Fibroblast of skin of scalp (primary cell): ENCODE measurements around the gene C7orf33.

Experiments used
- DNase-seq: peaks from one replicate; pipeline ENCODE4 v3.0.0-alpha.2; 2013

C7orf33 gene

GRCh38 chr7:148630078-148630477 lies 39.5 kb downstream of the C7orf33 start:
- DNase-seq: no peak

DNA sequence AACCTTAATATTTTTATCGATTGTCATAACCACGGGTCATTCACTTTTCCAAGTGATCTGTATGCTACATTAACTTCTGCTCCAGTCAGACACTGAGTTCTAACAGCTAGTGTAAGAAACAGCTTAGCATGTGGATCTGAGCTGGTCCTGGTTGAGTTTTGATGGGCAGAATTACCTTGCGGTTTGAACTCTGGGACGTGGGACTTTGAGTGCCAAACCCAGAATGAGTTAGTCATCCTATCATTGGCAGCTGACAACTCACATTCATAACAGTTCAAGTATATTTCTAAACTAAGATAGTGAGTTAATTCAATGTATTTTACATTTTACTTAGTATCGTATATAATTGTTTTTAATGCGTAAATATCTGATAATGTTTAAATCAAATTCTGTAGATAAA lies 43.2 kb downstream of the C7orf33 start:
- no peak for DNase-seq

DNA sequence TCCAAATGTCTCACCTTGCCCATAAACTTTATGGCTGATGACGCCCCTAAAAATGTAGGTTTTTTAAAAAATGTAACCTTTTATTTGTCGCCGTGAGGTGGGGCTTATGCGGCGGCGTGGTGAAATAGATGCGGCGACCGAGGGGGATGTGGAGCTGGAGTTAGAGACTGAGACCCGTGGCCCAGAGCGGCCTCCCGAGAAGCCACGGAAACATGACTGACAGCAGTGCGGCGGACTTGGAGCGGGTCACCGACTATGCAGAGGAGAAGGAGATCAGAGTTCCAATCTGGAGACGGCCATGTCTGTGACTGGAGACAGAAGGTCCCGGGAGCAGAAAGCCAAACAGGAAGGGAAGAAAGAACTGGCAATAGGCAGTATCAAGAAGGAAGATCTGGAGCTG lies 46.5 kb downstream of the C7orf33 start:
- DNase-seq: no peak

- DNase-seq: no peak
These were observed 55.3 kb downstream of the C7orf33 start for GRCh38 chr7:148645898-148646297.

- peak; percentile 56 for DNase-seq
These were observed 59.8 kb downstream of the C7orf33 start for GRCh38 chr7:148650232-148650858.

DNA sequence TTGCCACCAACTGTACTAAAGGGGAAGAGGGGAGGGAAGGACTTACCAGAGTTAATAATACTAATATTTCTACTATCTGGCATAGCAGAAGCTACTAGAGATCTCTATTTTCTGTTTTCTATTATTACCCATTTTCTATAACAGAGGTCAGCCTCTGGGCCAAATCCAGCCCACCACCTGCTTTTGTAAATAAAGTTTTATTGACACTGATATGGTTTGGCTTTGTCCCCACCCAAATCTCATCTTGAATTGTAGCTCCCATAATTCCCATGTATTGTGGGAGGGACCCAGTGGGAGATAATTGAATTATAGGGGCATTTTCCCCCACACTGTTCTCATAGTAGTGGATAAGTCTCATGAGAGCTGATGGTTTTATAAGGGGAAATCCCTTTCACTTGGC lies 62.2 kb downstream of the C7orf33 start:
- DNase-seq: no peak

- DNase-seq: no peak
These were observed 67.4 kb downstream of the C7orf33 start for GRCh38 chr7:148657929-148658328.

- DNase-seq: no peak
These were observed 70.9 kb downstream of the C7orf33 start for GRCh38 chr7:148661471-148661870.

DNA sequence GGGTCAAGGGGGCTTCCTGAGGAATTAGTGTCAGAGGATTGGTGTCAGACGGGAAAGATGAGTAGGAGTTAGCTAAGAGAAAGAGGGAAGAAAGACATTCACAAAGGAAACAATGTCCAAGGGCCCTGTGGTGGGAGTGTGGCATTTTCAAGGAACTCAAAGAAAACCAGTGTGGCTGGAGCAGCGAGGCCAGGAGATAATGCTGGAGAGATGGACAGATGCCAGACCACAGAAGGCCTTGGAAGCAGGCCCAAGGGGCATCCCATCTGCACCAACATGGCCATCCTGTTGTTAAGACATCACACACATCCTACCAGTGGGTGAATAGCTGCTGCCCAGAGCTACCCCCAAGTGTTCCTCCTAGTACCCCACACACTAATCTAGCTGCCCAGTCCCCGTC lies 72.1 kb downstream of the C7orf33 start:
- peak; percentile 17 for DNase-seq

- DNase-seq: peak; percentile 73
These were observed 73.8 kb downstream of the C7orf33 start for GRCh38 chr7:148664324-148664723.

DNA sequence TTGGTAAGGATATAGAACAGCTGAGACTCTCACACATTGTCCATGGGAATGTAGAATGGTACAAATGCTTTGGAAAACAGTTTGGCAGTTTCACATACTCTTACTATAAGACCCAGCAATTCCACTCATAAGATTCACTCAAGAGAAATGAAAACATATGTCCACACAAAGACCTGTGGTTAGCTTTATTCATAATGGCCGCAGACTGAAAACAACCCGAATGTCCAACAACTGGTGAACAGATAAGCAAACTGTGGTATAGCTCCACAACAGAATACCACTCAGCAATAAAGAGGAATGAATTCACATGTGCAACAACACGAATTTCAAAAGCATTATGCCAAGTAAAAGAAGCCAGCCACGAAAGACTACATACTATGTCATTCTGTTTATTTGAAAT lies 74.7 kb downstream of the C7orf33 start:
- peak; percentile 53 for DNase-seq
